OCI-LY7 (cell line): Measurements from ENCODE around the gene OR10V1.

ENCODE experiments used
- CTCF ChIP-seq: fragments of 200-600 bp; sonication (generic); conservative IDR thresholded peaks from 2 replicates; pipeline ENCODE4 v1.5.1; 2014; ENCODE audit warnings: mild to moderate bottlenecking, antibody characterized with exemption, low read length, moderate library complexity, mixed read lengths
- EZH2phosphoT487 ChIP-seq: fragments of 200-600 bp; sonication (generic); IDR thresholded peaks from 2 replicates; pipeline ENCODE4 v1.6.1; 2018; ENCODE audit warnings: low read depth, borderline replicate concordance, mild to moderate bottlenecking, mixed run types, antibody characterized with exemption, low read length, moderate library complexity, mixed read lengths

- TF ChIP-seq CTCF (no peak), EZH2phosphoT487 (no peak)
Observed at GRCh38 chr11:59719556-59719955, 5.9 kb upstream of the OR10V1 start.
